Activated CD4-positive, alpha-beta memory T cell treated with anti-CD3 and anti-CD28 coated beads, Interleukin-2, amount 10 ng/mL, durations not matched to agents 7 days and 5 days (primary cell): ENCODE results near the gene HOXA1. TPM values are rescaled to one million over a fixed set of nuclear protein-coding genes. Genes with fewer than 3 reads are reported as not detected.
"Not testable (repeated sequence)": the region's sequence is repeated elsewhere in the genome, so short reads cannot be mapped to it uniquely, and the experiment has no call there.

ENCODE experiments used
- CTCF ChIA-PET: fragments of 350-600 bp; sonication (Branson Sonifier 250); formaldehyde crosslinking; loops from one replicate; lab custom pipeline; 2021; ENCODE audit warnings: antibody characterized with exemption, inconsistent platforms; lab: Charles Lee
- POLR2A ChIA-PET: fragments of 350-600 bp; sonication (Branson Sonifier 250); formaldehyde crosslinking; loops from one replicate; lab custom pipeline; 2021; ENCODE audit warnings: antibody characterized with exemption; lab: Charles Lee
- DNase-seq: peaks from one replicate; pipeline ENCODE4 v3.0.0-alpha.2; 2020
- H3K27ac Mint-ChIP-seq: one replicate; pipeline ENCODE4 v1.8.0; 2021; ENCODE audit warnings: mild to moderate bottlenecking, mixed read lengths
- H3K27me3 Mint-ChIP-seq: one replicate; pipeline ENCODE4 v1.8.0; 2021; ENCODE audit warnings: mixed read lengths
- H3K36me3 Mint-ChIP-seq: one replicate; pipeline ENCODE4 v1.8.0; 2021; ENCODE audit warnings: low read depth, mixed read lengths
- H3K4me1 Mint-ChIP-seq: one replicate; pipeline ENCODE4 v1.8.0; 2021; ENCODE audit warnings: mixed read lengths
- H3K4me3 Mint-ChIP-seq: one replicate; pipeline ENCODE4 v1.8.0; 2021; ENCODE audit warnings: mild to moderate bottlenecking, mixed read lengths
- H3K9me3 Mint-ChIP-seq: one replicate; pipeline ENCODE4 v1.8.0; 2021; ENCODE audit warnings: mixed read lengths
- total RNA-seq, 2 experiments: library from RNA; stranded (reverse); gene quantifications; one replicate each; pipeline ENCODE4 v1.2.3, GENCODE V29; 2021

Gene HOXA1
- total RNA-seq, 2 experiments from 2014 or later = 0.70 to 0.86 TPM

DNA sequence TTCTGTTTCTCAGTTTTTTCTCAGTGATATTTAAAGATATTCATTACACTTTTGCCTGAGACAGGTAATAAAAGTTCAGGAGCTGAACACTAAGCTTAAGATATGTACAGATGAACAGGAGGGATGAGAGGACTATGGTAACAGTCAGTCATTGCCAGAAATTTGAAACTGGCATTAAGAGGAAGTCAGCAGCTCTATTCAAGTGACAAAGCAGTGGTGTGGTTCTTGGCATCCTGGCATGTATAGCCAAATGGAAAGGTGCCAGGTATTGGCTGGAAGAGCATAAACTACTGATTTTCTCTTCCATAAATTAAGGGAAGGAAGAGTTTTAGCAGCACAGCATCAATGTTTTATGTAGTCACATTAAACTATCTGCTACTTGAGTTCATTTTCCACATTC is 22.7 kb downstream of the HOXA1 start:
- ChIA-PET CTCF (no interaction called here), POLR2A (no interaction called here)
- H3K9me3 Mint-ChIP-seq = no peaks in the 10 kb centered on the region
- peaks cover 8% of the 10 kb centered on the region for H3K27me3 Mint-ChIP-seq
- no peak for DNase-seq
- no peak overlapping the region for H3K4me3 Mint-ChIP-seq
- no peaks in the 10 kb centered on the region for H3K36me3 Mint-ChIP-seq
- no peaks in the 10 kb centered on the region for H3K4me1 Mint-ChIP-seq
- no peak overlapping the region for H3K27ac Mint-ChIP-seq

DNA sequence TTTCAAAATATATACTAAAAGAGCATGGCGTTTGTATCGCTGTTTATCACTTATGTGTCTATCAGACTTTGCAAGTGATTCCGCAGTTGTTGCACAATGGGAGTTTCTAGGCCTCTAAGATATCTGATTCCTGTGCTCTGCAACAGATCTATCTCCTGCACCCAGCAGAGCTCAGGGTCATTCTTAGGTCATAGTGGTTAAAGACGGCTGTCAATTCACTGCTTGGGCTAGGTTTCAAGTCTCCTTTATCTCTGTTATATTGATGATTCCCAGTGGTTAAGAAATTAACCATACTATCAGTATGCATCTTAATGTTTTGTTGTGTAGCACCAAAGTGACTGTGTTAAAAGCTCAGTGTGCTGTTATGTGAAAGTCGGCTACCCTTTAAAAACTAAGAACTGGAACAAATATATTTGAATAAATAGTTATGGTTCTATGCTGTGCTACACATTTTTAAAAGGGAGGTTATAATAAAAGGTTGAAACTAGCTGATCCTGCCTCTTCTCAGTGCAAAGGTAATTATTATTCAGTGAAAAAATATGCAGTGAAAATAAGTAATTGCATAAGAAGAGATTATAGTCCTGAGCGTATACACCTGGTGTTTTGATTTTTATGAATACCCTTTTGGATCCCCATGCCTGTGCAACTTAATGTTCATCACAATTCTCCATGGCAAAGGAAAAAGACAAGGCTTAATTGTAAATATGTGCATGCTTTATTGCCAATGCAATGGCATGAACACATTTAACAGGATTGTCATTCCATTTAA is 24.0 kb downstream of the HOXA1 start:
- ChIA-PET POLR2A (no interaction called here), CTCF (no interaction called here)
- Mint-ChIP-seq H3K27ac (no peak overlapping the region), H3K4me3 (no peak overlapping the region), H3K36me3 (no peaks in the 10 kb centered on the region), H3K4me1 (no peaks in the 10 kb centered on the region), H3K27me3 (peaks cover 8% of the 10 kb centered on the region), H3K9me3 (no peaks in the 10 kb centered on the region)
- no peak for DNase-seq

DNA sequence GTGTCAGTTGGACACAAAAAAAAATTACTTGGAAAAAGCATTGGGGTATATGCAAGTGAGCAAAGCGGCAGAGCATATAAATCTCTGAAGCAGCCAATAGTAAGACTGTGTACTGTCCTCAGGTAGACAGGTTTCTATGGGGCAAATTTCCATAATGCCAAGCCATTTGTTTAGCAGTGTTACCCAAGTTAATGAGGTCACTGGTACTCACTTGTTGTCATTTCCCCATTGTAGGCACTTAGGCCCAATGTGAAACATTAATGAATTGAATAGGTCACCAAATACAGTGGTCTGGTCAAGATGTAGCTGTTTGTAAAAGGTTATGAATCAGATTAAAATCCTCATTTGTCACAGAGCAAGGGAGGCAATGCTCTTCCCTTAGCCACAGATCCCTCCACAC is 27.5 kb downstream of the HOXA1 start:
- Mint-ChIP-seq H3K36me3 (no peaks in the 10 kb centered on the region), H3K4me3 (no peak overlapping the region), H3K9me3 (no peaks in the 10 kb centered on the region), H3K27ac (no peak overlapping the region), H3K4me1 (no peaks in the 10 kb centered on the region), H3K27me3 (peaks cover 8% of the 10 kb centered on the region)
- DNase-seq = no peak
- CTCF ChIA-PET = interaction anchor here (0.8 kb wide), 1 partner anchor 1273 kb away, joined by 3 read pairs; no protein-coding TSS in a partner anchor
- POLR2A ChIA-PET = no interaction called here

DNA sequence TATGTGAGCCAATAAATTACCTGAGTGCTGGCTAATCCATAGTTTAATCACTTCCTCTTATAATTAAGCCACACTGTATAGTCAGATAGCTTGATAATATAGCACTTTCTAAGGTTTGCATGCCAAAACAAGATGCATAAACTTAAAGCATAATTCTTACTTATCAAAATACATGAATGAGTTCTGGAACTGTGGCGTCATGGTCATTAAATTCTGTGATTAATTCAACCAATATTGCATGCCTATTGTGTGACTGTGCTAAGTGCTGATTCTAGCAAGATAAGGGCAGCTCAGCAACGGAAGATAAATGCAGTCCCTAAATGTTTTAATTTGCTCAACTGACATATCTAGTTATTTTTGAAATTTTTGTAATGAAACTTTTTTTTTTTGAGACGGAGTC is 29.7 kb downstream of the HOXA1 start:
- no peak for DNase-seq

DNA sequence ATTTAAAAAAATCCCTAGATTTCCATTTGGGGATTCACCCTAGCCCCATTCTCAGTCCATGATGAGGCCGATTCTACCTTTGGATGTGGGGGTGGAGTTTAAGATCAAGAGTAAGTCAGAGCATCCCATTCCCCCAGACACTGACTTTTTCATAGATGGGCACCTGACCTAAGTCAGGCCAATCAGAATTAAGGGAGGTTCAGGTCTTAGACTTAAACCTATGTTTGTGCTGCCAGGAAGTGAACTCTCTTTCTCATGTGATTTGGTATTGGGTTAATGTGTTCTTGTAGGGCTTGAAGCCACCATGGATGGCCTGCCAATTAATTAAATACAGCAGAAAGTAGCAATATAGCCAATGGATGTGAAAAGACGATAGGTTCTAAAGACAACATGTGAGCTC is 30.1 kb downstream of the HOXA1 start:
- H3K27me3 Mint-ChIP-seq = peaks cover 10% of the 10 kb centered on the region

More for the DNA sequence above, 29.7 kb downstream of the HOXA1 start:
- Mint-ChIP-seq H3K27me3 (peaks cover 6% of the 10 kb centered on the region), H3K27ac (no peak overlapping the region), H3K4me1 (no peaks in the 10 kb centered on the region), H3K36me3 (no peaks in the 10 kb centered on the region), H3K9me3 (no peaks in the 10 kb centered on the region), H3K4me3 (no peak overlapping the region)
- ChIA-PET CTCF (no interaction called here), POLR2A (no interaction called here)

DNA sequence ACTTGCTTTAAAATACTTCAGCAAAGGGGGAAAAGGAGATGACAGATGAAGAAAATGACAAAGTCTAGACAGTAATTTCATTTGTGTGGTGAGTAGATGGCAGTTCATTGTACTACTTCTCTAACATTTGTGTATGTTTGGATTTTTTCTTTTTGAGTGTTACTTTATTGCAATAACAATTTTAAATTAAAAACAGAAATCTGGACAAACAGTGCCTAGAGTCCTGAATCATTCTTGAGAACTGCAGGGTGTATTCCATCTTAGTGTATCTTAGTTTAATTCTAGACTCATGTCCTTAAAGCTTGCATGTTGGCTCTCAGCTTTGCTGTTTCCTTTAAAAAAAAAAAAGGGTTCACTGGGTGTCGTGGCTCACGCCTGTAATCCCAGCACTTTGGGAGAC is 31.1 kb downstream of the HOXA1 start:
- no peak for DNase-seq
- Mint-ChIP-seq H3K4me3 (no peak overlapping the region), H3K36me3 (no peaks in the 10 kb centered on the region), H3K4me1 (no peaks in the 10 kb centered on the region), H3K27me3 (peaks cover 19% of the 10 kb centered on the region), H3K9me3 (no peaks in the 10 kb centered on the region), H3K27ac (no peak overlapping the region)
- CTCF ChIA-PET = interaction anchor here (1.1 kb wide), 1 partner anchor 38 kb away, joined by 3 read pairs; no protein-coding TSS in a partner anchor
- POLR2A ChIA-PET = no interaction called here

More for the DNA sequence above, 30.1 kb downstream of the HOXA1 start:
- no peak overlapping the region for H3K27ac Mint-ChIP-seq
- H3K4me1 Mint-ChIP-seq = no peaks in the 10 kb centered on the region
- ChIA-PET CTCF (no interaction called here), POLR2A (no interaction called here)
- H3K4me3 Mint-ChIP-seq = no peak overlapping the region
- H3K9me3 Mint-ChIP-seq = no peaks in the 10 kb centered on the region
- DNase-seq = no peak
- no peaks in the 10 kb centered on the region for H3K36me3 Mint-ChIP-seq

DNA sequence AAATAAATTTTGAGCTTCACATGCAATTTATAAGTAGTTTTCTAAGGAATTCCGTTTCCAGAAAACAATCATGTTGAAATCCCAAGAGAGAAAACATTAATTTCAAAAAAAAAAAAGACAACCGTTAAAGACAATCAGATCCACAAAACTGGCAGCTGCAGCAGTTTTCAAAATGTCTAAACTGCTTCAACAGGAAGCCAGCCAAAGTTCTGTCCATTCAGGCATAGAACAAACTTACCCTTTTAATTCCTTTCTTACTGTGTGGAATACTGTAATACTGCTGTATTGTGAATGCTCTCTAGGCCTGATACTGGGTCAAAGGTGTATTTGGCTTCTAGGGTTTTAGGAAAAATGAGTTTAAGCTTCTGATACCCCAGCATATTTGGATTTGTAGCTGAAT is 31.6 kb downstream of the HOXA1 start:
- H3K9me3 Mint-ChIP-seq = no peaks in the 10 kb centered on the region
- H3K36me3 Mint-ChIP-seq = no peaks in the 10 kb centered on the region
- H3K4me3 Mint-ChIP-seq = no peak overlapping the region
- H3K27me3 Mint-ChIP-seq = peaks cover 19% of the 10 kb centered on the region
- POLR2A ChIA-PET = no interaction called here
- CTCF ChIA-PET = interaction anchor here (1.1 kb wide), 1 partner anchor 38 kb away, joined by 3 read pairs; no protein-coding TSS in a partner anchor
- DNase-seq = no peak
- no peaks in the 10 kb centered on the region for H3K4me1 Mint-ChIP-seq
- no peak overlapping the region for H3K27ac Mint-ChIP-seq

DNA sequence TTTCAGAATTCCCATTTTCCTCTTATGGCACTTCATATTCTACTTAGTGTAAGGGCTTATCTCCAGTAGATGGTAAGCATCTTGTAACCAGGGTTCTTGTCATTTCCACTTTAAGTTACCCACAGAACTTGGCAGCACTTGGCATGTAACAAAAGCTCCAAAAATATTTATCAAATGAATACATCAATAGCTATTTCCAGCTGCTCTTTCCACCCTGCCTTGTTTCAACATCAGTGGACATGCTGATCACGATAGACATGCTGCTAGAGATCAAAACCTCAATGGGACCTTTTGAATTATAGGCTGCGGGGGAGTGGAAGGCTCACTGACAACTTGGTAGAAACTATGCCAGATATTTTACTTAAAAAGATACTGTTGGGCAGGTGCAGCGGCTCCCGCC is 32.9 kb downstream of the HOXA1 start:
- no peak overlapping the region for H3K4me3 Mint-ChIP-seq
- H3K36me3 Mint-ChIP-seq = no peaks in the 10 kb centered on the region
- no peaks in the 10 kb centered on the region for H3K9me3 Mint-ChIP-seq
- no peak for DNase-seq
- no peak overlapping the region for H3K27ac Mint-ChIP-seq
- POLR2A ChIA-PET = no interaction called here
- CTCF ChIA-PET = no interaction called here
- peaks cover 16% of the 10 kb centered on the region for H3K27me3 Mint-ChIP-seq
- no peaks in the 10 kb centered on the region for H3K4me1 Mint-ChIP-seq

DNA sequence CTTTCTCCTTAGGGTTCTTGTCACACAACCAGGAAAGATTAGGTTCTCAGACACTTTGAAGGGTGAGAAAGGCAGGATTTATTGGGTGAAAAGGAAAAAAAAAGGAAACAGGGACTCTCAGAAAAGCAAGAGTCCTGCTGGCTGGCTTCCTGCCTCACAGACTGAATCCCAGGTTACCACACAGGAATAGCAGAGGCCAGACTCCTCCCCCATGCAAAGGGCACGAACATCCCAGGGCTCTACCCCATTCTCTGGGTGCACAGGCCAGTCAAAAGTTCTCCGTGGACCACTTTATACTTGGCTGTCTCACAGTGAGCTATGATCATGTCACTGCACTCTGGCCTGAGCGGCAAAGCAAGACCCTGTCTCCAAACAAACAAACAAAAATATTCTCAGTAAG is 42.6 kb downstream of the HOXA1 start:
- no peak for DNase-seq
- H3K9me3 Mint-ChIP-seq = no peaks in the 10 kb centered on the region
- ChIA-PET POLR2A (no interaction called here), CTCF (no interaction called here)
- no peak overlapping the region for H3K27ac Mint-ChIP-seq
- H3K4me1 Mint-ChIP-seq = no peaks in the 10 kb centered on the region
- H3K4me3 Mint-ChIP-seq = no peak overlapping the region
- peaks cover 1% of the 10 kb centered on the region for H3K27me3 Mint-ChIP-seq
- H3K36me3 Mint-ChIP-seq = no peaks in the 10 kb centered on the region

DNA sequence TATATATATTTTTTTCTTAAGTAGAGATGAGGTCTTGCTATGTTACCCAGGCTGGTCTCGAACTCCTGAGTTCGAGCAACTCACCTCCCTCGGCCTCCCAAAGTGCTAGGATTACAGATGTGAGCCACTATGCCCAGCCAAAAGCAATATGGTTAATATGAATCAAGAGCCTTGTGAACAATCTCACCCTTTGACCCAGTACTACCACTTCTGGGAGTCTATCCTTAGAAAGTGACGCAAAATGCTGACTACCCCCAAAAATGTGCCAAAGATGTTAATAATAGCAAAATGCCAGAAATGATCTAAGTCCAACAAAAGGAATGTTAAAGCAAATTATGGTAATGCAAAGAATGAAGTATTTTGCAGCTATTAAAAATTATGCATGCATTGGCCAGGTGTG is 44.3 kb downstream of the HOXA1 start:
- Mint-ChIP-seq H3K27ac (no peak overlapping the region), H3K36me3 (no peaks in the 10 kb centered on the region), H3K4me3 (no peak overlapping the region), H3K27me3 (peaks cover 1% of the 10 kb centered on the region), H3K4me1 (no peaks in the 10 kb centered on the region), H3K9me3 (no peaks in the 10 kb centered on the region)
- no peak for DNase-seq
- POLR2A ChIA-PET = no interaction called here
- CTCF ChIA-PET = no interaction called here

DNA sequence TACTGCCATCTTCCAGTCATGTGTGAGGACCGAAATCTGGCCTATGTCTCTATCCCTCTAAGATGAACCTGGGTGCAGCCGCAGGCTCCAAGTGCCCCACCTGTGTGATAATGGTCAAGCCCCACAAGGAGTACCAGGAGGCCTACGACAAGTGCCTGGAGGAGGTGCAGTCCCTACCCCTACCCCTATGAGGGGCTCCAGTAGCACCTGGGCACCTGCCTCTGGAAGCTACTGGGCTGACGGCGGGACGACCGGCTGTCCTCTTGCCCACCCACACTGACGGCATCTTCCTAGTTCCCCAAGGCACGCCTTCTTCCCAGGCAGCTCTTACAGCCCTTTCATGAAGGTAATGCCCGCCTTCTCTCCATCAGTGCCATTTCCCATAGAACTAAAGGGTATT is 47.4 kb downstream of the HOXA1 start:
- Mint-ChIP-seq H3K4me3 (no peak overlapping the region), H3K27ac (no peak overlapping the region), H3K4me1 (no peaks in the 10 kb centered on the region), H3K36me3 (no peaks in the 10 kb centered on the region), H3K27me3 (no peaks in the 10 kb centered on the region), H3K9me3 (no peaks in the 10 kb centered on the region)
- ChIA-PET CTCF (no interaction called here), POLR2A (no interaction called here)
- no peak for DNase-seq

DNA sequence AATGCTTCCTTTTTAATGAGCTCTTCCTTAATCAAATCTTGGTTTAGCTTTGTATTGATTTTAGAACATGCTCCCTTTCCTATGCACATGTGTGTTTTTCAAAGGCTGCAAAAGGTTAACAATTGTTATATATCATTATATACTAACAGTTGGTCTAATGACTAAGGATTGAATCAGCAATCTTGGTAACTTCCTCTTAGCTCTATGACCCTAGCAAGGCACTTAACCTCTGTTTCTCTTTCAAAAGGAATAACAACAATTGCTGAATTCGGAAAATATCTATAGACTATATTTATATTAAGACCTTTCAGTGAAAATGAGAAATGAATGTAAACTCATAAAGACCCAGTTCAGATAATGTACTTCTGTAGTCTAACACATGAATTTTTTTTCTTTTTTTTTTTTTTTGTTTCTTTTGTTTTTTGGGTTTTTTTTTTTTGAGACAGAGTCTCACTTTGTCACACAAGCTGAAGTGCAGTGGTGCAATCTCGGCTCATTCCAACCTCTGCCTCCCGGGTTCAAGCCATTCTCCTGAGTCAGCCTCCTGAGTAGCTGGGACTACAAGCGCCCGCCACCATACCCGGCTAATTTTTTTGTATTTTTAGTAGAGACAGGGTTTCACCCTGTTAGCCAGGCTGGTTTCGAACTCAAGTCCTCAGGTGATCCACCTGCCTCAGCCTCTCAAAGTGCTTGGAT is 48.8 kb downstream of the HOXA1 start:
- no peak overlapping the region for H3K4me3 Mint-ChIP-seq
- H3K4me1 Mint-ChIP-seq = no peaks in the 10 kb centered on the region
- no peaks in the 10 kb centered on the region for H3K36me3 Mint-ChIP-seq
- POLR2A ChIA-PET = no interaction called here
- DNase-seq = no peak
- H3K27me3 Mint-ChIP-seq = peaks cover 2% of the 10 kb centered on the region
- CTCF ChIA-PET = interaction anchor here (0.7 kb wide), 2 partner anchors 20 to 310 kb away, joined by 3 read pairs; no protein-coding TSS in a partner anchor
- no peaks in the 10 kb centered on the region for H3K9me3 Mint-ChIP-seq
- H3K27ac Mint-ChIP-seq = no peak overlapping the region

DNA sequence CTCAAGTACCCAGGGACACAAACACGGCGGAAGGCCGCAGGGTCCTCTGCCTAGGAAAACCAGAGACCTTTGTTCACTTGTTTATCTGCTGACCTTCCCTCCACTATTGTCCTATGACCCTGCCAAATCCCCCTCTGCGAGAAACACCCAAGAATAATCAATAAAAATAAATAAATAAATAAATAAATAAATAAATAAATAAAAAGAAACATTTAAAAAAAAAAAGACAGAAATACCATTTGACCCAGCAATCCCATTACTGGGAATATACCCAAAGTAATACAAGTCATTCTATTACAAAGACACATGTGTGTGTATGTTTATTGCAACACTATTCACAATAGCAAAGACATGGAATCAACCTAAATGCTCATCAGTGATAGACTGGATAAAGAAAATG is 49.8 kb downstream of the HOXA1 start:
- H3K9me3 Mint-ChIP-seq, CTCF ChIA-PET, H3K27me3 Mint-ChIP-seq, H3K4me3 Mint-ChIP-seq, POLR2A ChIA-PET, DNase-seq, H3K4me1 Mint-ChIP-seq, H3K36me3 Mint-ChIP-seq, H3K27ac Mint-ChIP-seq: not testable (repeated sequence)
